ENCODE measurements around the gene PPM1B.
"Not testable (repeated sequence)": the region's sequence is repeated elsewhere in the genome, so short reads cannot be mapped to it uniquely, and the experiment has no call there.

Gene PPM1B

GRCh38 chr2:44203542-44203941 is 34.9 kb downstream of the PPM1B start:
- no peak for DNase-seq

GRCh38 chr2:44205169-44205568 is 36.5 kb downstream of the PPM1B start:
- DNase-seq: no peak

- DNase-seq: no peak
Measured at GRCh38 chr2:44207102-44207501, 38.4 kb downstream of the PPM1B start.

- DNase-seq: not testable (repeated sequence)
Measured at GRCh38 chr2:44207648-44208047, 39.0 kb downstream of the PPM1B start.

- no peak for DNase-seq
Measured at GRCh38 chr2:44210362-44210761, 41.7 kb downstream of the PPM1B start.

- no peak for DNase-seq
Measured at GRCh38 chr2:44211183-44211582, 42.5 kb downstream of the PPM1B start.

- no peak for DNase-seq
Measured at GRCh38 chr2:44212302-44212701, 43.6 kb downstream of the PPM1B start.

GRCh38 chr2:44215827-44216226 is 47.2 kb downstream of the PPM1B start:
- DNase-seq: no peak

- no peak for DNase-seq
Measured at GRCh38 chr2:44218771-44219170, 50.1 kb downstream of the PPM1B start.

GRCh38 chr2:44226753-44227152 is 58.1 kb downstream of the PPM1B start:
- no peak for DNase-seq

GRCh38 chr2:44230378-44230777 is 61.7 kb downstream of the PPM1B start:
- no peak for DNase-seq

GRCh38 chr2:44233450-44234128 is 64.9 kb downstream of the PPM1B start:
- DNase-seq: peak; percentile 13

- no peak for DNase-seq
Measured at GRCh38 chr2:44237221-44237620, 68.5 kb downstream of the PPM1B start.

- DNase-seq: no peak
Measured at GRCh38 chr2:44242904-44243303, 74.2 kb downstream of the PPM1B start.

- DNase-seq: peak; percentile 46
Measured at GRCh38 chr2:44244135-44244871, 75.6 kb downstream of the PPM1B start.

- no peak for DNase-seq
Measured at GRCh38 chr2:44245083-44245861, 76.6 kb downstream of the PPM1B start.

GRCh38 chr2:44246436-44246835 is 77.8 kb downstream of the PPM1B start:
- no peak for DNase-seq

- DNase-seq: no peak
Measured at GRCh38 chr2:44246840-44247369, 78.2 kb downstream of the PPM1B start.

GRCh38 chr2:44247924-44248323 is 79.2 kb downstream of the PPM1B start:
- no peak for DNase-seq

GRCh38 chr2:44249269-44249668 is 80.6 kb downstream of the PPM1B start:
- DNase-seq: not testable (repeated sequence)

- no peak for DNase-seq
Measured at GRCh38 chr2:44250376-44250775, 81.7 kb downstream of the PPM1B start.

GRCh38 chr2:44254023-44254422 is 85.3 kb downstream of the PPM1B start:
- DNase-seq: no peak

GRCh38 chr2:44255704-44256103 is 87.0 kb downstream of the PPM1B start:
- not testable (repeated sequence) for DNase-seq

Measured in NCI-H446 treated with DMSO at 0.1 percent for 48 hours (cell line).